ENCODE measurements around the gene GPS1.

DNA sequence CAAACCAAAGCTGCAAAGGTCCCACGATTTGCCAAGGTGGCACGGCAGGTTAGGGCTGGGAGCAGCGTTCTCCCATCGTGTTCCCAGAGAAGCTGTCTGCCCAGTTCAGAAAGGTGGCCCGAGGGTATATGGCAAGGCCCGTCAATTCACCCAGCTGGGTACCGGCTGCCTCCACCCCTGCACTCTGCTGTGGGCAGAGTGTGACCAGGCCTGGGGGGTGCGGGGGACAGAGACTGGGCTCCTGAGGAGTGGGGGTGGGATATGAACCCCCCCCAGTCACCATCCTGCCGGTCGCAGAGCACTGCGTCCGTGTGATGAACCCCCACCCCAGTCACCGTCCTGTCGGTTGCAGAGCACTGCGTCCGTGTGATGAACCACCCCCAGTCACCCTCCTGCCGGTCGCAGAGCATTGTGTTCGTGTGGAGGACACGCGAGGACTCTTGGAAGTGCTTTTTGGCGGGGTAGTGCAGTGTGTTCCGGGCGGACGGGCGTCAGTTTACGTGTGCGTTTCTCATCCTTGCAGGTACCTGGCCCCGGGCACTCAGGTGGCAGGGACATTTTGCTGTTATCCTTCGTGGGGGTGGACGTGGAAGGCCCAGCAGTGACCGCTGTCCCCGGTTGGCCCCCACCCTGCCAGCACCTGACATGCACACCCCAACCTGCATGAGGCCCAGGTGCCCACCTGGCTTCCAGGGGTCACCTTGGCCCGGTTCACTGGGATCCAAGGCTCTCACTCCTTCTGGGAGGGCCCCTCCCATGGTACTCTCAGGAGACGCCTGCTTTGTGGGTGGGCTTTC lies 49.0 kb downstream of the GPS1 start:
- TF ChIP-seq, protein P1, sequence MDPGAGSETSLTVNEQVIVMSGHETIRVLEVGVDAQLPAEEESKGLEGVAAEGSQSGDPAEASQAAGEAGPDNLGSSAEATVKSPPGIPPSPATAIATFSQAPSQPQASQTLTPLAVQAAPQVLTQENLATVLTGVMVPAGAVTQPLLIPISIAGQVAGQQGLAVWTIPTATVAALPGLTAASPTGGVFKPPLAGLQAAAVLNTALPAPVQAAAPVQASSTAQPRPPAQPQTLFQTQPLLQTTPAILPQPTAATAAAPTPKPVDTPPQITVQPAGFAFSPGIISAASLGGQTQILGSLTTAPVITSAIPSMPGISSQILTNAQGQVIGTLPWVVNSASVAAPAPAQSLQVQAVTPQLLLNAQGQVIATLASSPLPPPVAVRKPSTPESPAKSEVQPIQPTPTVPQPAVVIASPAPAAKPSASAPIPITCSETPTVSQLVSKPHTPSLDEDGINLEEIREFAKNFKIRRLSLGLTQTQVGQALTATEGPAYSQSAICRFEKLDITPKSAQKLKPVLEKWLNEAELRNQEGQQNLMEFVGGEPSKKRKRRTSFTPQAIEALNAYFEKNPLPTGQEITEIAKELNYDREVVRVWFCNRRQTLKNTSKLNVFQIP (CRISPR knock-in tag; IDR thresholded peaks at IDR 0.05; ENCODE audit: borderline replicate concordance, low read depth) = no peak
- no peak for TF ChIP-seq OSR1 (CRISPR knock-in tag; IDR thresholded peaks at IDR 0.05)
- TF ChIP-seq, protein P2, sequence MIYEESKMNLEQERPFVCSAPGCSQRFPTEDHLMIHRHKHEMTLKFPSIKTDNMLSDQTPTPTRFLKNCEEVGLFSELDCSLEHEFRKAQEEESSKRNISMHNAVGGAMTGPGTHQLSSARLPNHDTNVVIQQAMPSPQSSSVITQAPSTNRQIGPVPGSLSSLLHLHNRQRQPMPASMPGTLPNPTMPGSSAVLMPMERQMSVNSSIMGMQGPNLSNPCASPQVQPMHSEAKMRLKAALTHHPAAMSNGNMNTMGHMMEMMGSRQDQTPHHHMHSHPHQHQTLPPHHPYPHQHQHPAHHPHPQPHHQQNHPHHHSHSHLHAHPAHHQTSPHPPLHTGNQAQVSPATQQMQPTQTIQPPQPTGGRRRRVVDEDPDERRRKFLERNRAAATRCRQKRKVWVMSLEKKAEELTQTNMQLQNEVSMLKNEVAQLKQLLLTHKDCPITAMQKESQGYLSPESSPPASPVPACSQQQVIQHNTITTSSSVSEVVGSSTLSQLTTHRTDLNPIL (CRISPR knock-in tag; IDR thresholded peaks at IDR 0.05; ENCODE audit: low read depth) = no peak
- TF ChIP-seq, protein P3, sequence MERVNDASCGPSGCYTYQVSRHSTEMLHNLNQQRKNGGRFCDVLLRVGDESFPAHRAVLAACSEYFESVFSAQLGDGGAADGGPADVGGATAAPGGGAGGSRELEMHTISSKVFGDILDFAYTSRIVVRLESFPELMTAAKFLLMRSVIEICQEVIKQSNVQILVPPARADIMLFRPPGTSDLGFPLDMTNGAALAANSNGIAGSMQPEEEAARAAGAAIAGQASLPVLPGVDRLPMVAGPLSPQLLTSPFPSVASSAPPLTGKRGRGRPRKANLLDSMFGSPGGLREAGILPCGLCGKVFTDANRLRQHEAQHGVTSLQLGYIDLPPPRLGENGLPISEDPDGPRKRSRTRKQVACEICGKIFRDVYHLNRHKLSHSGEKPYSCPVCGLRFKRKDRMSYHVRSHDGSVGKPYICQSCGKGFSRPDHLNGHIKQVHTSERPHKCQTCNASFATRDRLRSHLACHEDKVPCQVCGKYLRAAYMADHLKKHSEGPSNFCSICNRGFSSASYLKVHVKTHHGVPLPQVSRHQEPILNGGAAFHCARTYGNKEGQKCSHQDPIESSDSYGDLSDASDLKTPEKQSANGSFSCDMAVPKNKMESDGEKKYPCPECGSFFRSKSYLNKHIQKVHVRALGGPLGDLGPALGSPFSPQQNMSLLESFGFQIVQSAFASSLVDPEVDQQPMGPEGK (CRISPR knock-in tag; IDR thresholded peaks at IDR 0.05; ENCODE audit: borderline replicate concordance) = no peak
- no peak for TF ChIP-seq RARB (CRISPR knock-in tag; IDR thresholded peaks at IDR 0.05)
- no peak for TF ChIP-seq ZFP30 (CRISPR knock-in tag; IDR thresholded peaks at IDR 0.05)
- no peak for TF ChIP-seq BACH2 (CRISPR knock-in tag; IDR thresholded peaks at IDR 0.05; ENCODE audit: borderline replicate concordance)
- no peak for TF ChIP-seq ARNTL (CRISPR knock-in tag; IDR thresholded peaks at IDR 0.05; ENCODE audit: borderline replicate concordance, low read depth)
- no peak for TF ChIP-seq ZFP3 (CRISPR knock-in tag; IDR thresholded peaks at IDR 0.05)
- TF ChIP-seq TOX (CRISPR knock-in tag; IDR thresholded peaks at IDR 0.05; ENCODE audit: borderline replicate concordance) = no peak
- no peak for TF ChIP-seq ZC3H10 (CRISPR knock-in tag; IDR thresholded peaks at IDR 0.05)
- TF ChIP-seq, protein P4, sequence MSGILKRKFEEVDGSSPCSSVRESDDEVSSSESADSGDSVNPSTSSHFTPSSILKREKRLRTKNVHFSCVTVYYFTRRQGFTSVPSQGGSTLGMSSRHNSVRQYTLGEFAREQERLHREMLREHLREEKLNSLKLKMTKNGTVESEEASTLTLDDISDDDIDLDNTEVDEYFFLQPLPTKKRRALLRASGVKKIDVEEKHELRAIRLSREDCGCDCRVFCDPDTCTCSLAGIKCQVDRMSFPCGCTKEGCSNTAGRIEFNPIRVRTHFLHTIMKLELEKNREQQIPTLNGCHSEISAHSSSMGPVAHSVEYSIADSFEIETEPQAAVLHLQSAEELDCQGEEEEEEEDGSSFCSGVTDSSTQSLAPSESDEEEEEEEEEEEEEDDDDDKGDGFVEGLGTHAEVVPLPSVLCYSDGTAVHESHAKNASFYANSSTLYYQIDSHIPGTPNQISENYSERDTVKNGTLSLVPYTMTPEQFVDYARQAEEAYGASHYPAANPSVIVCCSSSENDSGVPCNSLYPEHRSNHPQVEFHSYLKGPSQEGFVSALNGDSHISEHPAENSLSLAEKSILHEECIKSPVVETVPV (CRISPR knock-in tag; IDR thresholded peaks at IDR 0.05) = no peak
- no peak for TF ChIP-seq TSHZ2 (CRISPR knock-in tag; IDR thresholded peaks at IDR 0.05)
- TF ChIP-seq TCF4 (CRISPR knock-in tag; IDR thresholded peaks at IDR 0.05; ENCODE audit: borderline replicate concordance) = no peak
